Measurements from ENCODE around the gene RUVBL1. TPM values are rescaled to one million over a fixed set of nuclear protein-coding genes. Genes with fewer than 3 reads are reported as not detected.

Gene RUVBL1
- total RNA-seq, 1 donor from 2014 or later, result 68.7 TPM

DNA sequence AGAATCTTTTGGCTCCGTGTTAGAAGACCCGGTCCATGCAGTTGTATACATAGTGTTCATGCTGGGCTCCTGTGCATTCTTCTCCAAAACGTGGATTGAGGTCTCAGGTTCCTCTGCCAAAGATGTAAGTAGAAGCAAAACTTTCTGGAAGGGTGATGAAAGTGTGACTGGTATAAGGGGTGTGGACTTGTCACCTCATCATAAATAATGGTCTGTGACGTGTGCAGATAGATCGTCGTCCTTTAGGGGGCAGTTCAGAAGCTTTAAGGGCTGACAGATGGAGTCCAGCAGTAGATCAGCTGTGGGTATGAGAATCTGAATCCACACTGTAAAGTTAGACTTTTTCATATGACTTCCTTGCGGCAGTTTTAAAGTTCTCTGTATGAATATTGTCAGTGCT is 56.1 kb downstream of the RUVBL1 start:
- Histone ChIP-seq H3K36me3 (ENCODE audit: control insufficient read depth, insufficient read depth, low read length) (peaks cover 10% of the 10 kb centered on the region), H3K4me3 (ENCODE audit: low read depth, low read length) (no peak overlapping the region), H3K27me3 (ENCODE audit: control insufficient read depth, insufficient read depth, low read length) (no peaks in the 10 kb centered on the region)
- no peak for DNase-seq (ENCODE audit: low read depth)
- TF ChIP-seq, protein P1, sequence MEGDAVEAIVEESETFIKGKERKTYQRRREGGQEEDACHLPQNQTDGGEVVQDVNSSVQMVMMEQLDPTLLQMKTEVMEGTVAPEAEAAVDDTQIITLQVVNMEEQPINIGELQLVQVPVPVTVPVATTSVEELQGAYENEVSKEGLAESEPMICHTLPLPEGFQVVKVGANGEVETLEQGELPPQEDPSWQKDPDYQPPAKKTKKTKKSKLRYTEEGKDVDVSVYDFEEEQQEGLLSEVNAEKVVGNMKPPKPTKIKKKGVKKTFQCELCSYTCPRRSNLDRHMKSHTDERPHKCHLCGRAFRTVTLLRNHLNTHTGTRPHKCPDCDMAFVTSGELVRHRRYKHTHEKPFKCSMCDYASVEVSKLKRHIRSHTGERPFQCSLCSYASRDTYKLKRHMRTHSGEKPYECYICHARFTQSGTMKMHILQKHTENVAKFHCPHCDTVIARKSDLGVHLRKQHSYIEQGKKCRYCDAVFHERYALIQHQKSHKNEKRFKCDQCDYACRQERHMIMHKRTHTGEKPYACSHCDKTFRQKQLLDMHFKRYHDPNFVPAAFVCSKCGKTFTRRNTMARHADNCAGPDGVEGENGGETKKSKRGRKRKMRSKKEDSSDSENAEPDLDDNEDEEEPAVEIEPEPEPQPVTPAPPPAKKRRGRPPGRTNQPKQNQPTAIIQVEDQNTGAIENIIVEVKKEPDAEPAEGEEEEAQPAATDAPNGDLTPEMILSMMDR (IDR thresholded peaks at IDR 0.05; ENCODE audit: insufficient read depth, low read length, poor library complexity, severe bottlenecking), result no peak

DNA sequence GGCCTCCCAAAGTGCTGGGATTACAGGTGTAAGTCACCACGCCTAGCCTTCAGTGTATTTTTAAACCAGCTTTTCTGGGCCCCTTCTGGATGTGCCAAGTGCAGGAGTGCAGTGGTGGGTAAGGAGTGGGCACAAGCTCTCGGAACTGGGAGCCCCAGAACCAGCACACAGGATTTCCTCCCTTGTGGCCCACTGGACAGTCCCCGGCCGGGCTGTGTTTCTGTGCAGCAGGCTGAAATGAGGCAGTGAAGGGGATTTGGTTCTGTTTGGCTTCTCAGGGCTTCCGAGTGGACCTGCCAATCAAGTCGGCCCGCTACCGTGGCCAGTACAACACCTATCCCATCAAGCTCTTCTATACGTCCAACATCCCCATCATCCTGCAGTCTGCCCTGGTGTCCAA is 56.9 kb downstream of the RUVBL1 start:
- peaks cover 10% of the 10 kb centered on the region for H3K36me3 ChIP-seq (ENCODE audit: control insufficient read depth, insufficient read depth, low read length)
- no peaks in the 10 kb centered on the region for H3K27me3 ChIP-seq (ENCODE audit: control insufficient read depth, insufficient read depth, low read length)
- no peak overlapping the region for H3K4me3 ChIP-seq (ENCODE audit: low read depth, low read length)
- TF ChIP-seq, protein P1 (IDR thresholded peaks at IDR 0.05; ENCODE audit: insufficient read depth, low read length, poor library complexity, severe bottlenecking), result no peak
- DNase-seq (ENCODE audit: low read depth), result no peak

DNA sequence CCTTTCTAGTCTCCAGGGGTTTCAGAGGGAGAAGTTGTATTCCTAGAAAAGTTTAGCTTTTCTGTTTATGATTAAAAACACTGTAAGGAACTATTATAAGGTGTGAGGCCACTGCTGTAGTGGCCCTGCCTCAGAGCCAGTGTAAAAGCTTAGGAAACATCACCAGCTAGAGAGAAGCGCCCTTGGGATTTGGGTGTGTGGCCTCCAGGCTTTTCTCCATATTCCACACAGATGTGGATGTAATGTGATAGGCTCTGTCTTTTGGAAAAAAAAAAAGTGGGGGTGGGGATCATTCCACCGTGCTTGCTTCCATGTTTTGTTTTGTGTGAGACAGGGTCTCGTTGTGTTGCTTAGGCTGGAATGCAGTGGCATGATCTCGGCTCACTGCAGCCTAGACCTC is 57.5 kb downstream of the RUVBL1 start:
- H3K27me3 ChIP-seq (ENCODE audit: control insufficient read depth, insufficient read depth, low read length), result no peaks in the 10 kb centered on the region
- peaks cover 9% of the 10 kb centered on the region for H3K36me3 ChIP-seq (ENCODE audit: control insufficient read depth, insufficient read depth, low read length)
- DNase-seq (ENCODE audit: low read depth), result no peak
- TF ChIP-seq, protein P1 (IDR thresholded peaks at IDR 0.05; ENCODE audit: insufficient read depth, low read length, poor library complexity, severe bottlenecking), result no peak
- H3K4me3 ChIP-seq (ENCODE audit: low read depth, low read length), result no peak overlapping the region

DNA sequence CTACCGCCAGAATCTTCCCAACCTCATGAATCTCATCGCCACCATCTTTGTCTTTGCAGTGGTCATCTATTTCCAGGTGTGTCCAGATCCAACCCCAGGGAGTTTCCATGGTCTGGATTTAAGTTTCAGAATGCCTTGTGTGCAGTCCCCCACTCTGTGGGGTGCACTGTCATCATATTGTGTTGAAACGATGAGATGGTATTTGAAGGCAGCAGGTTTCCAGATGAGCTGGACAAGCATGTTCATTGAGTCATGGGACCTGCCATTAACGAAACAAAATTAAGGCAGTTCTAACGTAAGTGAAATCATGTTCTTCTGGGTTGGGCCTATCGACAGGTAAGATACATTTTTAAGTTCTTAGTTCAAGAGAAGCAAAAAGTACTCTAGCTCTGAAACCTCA is 58.6 kb downstream of the RUVBL1 start:
- no peak for DNase-seq (ENCODE audit: low read depth)
- Histone ChIP-seq H3K4me3 (ENCODE audit: low read depth, low read length) (no peak overlapping the region), H3K36me3 (ENCODE audit: control insufficient read depth, insufficient read depth, low read length) (peaks cover 7% of the 10 kb centered on the region), H3K27me3 (ENCODE audit: control insufficient read depth, insufficient read depth, low read length) (no peaks in the 10 kb centered on the region)
- TF ChIP-seq, protein P1 (IDR thresholded peaks at IDR 0.05; ENCODE audit: insufficient read depth, low read length, poor library complexity, severe bottlenecking), result no peak

DNA sequence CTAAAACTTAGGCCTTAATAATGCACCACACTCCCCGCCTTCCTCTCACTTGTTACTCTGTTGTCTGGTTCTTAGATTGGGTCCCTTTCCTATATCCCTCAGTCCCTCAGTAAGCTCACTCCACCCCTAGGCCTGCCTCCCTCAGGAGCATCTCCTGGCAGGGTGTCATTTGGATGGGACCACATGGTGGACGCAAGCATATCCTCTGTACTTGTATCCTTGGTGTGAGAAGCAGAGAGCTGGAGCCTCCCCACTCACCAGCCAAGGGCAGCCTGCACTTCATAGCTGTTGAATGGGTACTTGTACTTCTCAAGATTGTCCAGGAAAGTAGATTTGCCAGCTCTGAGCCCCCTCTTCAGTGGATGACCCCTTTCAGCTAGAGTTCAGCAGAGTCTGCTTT is 59.7 kb downstream of the RUVBL1 start:
- Histone ChIP-seq H3K4me3 (ENCODE audit: low read depth, low read length) (no peak overlapping the region), H3K36me3 (ENCODE audit: control insufficient read depth, insufficient read depth, low read length) (peaks cover 5% of the 10 kb centered on the region), H3K27me3 (ENCODE audit: control insufficient read depth, insufficient read depth, low read length) (no peaks in the 10 kb centered on the region)
- DNase-seq (ENCODE audit: low read depth), result no peak
- TF ChIP-seq, protein P1 (IDR thresholded peaks at IDR 0.05; ENCODE audit: insufficient read depth, low read length, poor library complexity, severe bottlenecking), result no peak

DNA sequence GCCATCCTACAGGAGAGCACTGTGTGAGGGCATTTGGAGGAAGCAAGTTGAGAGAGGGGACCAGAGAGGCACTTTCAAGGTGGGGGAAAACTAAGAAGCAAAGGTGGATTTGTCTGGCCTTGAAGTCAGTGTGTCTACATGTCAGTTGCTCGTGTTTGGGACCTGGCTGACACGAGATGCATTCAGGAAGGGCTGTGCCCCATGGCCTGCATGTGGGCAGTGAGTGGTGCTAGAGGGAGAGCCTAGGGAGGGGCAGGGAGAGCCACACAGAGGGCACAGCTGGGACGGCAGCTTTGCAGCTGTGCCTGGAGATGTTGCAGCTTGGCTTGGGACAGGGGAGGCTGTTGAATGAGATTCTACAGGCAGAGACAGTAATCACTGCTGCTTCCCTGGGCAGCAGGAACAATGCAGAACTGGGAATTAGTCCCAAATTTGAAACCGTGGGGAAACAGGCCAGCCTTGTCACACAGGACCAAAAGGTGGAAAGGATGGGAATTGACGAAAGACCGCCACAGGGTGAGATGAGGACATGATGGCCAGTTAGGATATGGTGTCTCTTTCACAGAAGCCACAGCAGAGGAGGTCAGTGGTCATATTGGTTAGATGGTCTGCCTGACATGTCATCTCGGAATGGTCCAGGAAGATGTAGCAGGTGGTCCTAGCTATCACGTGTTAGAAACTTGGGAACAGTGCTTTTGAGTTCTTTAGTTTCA is 61.4 kb downstream of the RUVBL1 start:
- Histone ChIP-seq H3K36me3 (ENCODE audit: control insufficient read depth, insufficient read depth, low read length) (peaks cover under 1% of the 10 kb centered on the region), H3K4me3 (ENCODE audit: low read depth, low read length) (no peak overlapping the region), H3K27me3 (ENCODE audit: control insufficient read depth, insufficient read depth, low read length) (no peaks in the 10 kb centered on the region)
- no peak for DNase-seq (ENCODE audit: low read depth)
- TF ChIP-seq, protein P1 (IDR thresholded peaks at IDR 0.05; ENCODE audit: insufficient read depth, low read length, poor library complexity, severe bottlenecking), result no peak
